Endothelial cell of umbilical vein (primary cell): ENCODE data around the gene PPP1R2B. TPM values are rescaled to one million over a fixed set of nuclear protein-coding genes. Genes with fewer than 3 reads are reported as not detected.

ENCODE experiments used
- BruUV-seq: library from RNA; stranded (reverse); fragments of 400-500 nt; replicated peaks from 2 replicates; lab custom pipeline; 2021; lab: Mats Ljungman, UMichigan
- CTCF ChIA-PET: fragments of 300-600, 350-600 bp; sonication (Branson Sonifier 250); formaldehyde crosslinking; loops from one replicate; lab custom pipeline; 2021; ENCODE audit warnings: antibody characterized with exemption, inconsistent platforms; lab: Charles Lee
- POLR2A ChIA-PET: fragments of 300-600, 350-600 bp; sonication (Branson Sonifier 250); formaldehyde crosslinking; loops from one replicate; lab custom pipeline; 2021; ENCODE audit warnings: antibody characterized with exemption, inconsistent platforms; lab: Charles Lee
- DNase-seq: peaks from one replicate; pipeline ENCODE4 v3.0.0-alpha.2; 2011; ENCODE audit warnings: low read depth, low spot score
- FAIRE-seq: peaks from 2 replicates; lab custom pipeline; 2011; peaks lifted over from hg19 to GRCh38; lab: Jason Lieb, UNC
- H2AFZ ChIP-seq: 2 replicates; pipeline ENCODE4 v1.6.0; 2012; ENCODE audit warnings: low read depth, low read length, control low read depth, inconsistent platforms
- H3K27ac ChIP-seq: 2 replicates; pipeline ENCODE4 v1.5.1; 2011; ENCODE audit warnings: low read depth, mild to moderate bottlenecking, control low read depth, low read length, moderate library complexity; ENCODE audit not compliant: insufficient read depth
- H3K27me3 ChIP-seq, 2 experiments: 2 replicates each; pipeline versions ENCODE4 v1.6.0 to v1.6.1; 2011; ENCODE audit warnings: low read length in 2 of 2, mixed read lengths in 1 of 2; ENCODE audit not compliant: control insufficient read depth in 2 of 2, insufficient read depth in 2 of 2
- H3K36me3 ChIP-seq, 2 experiments: 2 replicates in 1 of 2; 3 replicates in 1 of 2; pipeline ENCODE4 v1.5.1; 2011; ENCODE audit warnings: low read length in 2 of 2, mild to moderate bottlenecking in 1 of 2, moderate library complexity in 1 of 2; ENCODE audit not compliant: control insufficient read depth in 2 of 2, insufficient read depth in 2 of 2; ENCODE audit errors: extremely low read depth in 1 of 2
- H3K4me1 ChIP-seq: 3 replicates; pipeline ENCODE4 v1.5.1; 2011; ENCODE audit warnings: mild to moderate bottlenecking, low read length; ENCODE audit not compliant: control insufficient read depth, insufficient read depth; ENCODE audit errors: extremely low read depth
- H3K4me2 ChIP-seq: 2 replicates; pipeline ENCODE4 v1.6.1; 2011; ENCODE audit warnings: low read length, control low read depth, mixed read lengths; ENCODE audit not compliant: insufficient read depth
- H3K4me3 ChIP-seq, 3 experiments: fragments of 200-600 bp in 1 of 3; sonication (generic), shearing (Covaris generic) in 1 of 3; replicated peaks in 1 of 3; 2 replicates each; pipeline ENCODE4 v1.5.1; 2011 to 2016; ENCODE audit warnings: control low read depth in 3 of 3, low read length in 3 of 3, mild to moderate bottlenecking in 2 of 3, inconsistent platforms in 1 of 3, low read depth in 1 of 3, moderate library complexity in 1 of 3; ENCODE audit not compliant: insufficient read depth in 1 of 3
- H3K79me2 ChIP-seq: 2 replicates; pipeline ENCODE4 v1.6.0; 2012; ENCODE audit warnings: low read length, inconsistent platforms; ENCODE audit not compliant: control insufficient read depth, insufficient read depth
- H3K9ac ChIP-seq: replicated peaks from 2 replicates; pipeline ENCODE3; 2011; ENCODE audit warnings: low read length, control low read depth; ENCODE audit not compliant: insufficient read depth; ENCODE audit errors: extremely low read depth
- H3K9me1 ChIP-seq: replicated peaks from 3 replicates; pipeline ENCODE4 v1.6.0; 2011; ENCODE audit warnings: mild to moderate bottlenecking, low read length; ENCODE audit not compliant: control insufficient read depth, insufficient read depth; ENCODE audit errors: extremely low read depth
- H3K9me3 ChIP-seq: replicated peaks from 2 replicates; pipeline ENCODE4 v1.5.1; 2012; ENCODE audit warnings: low read length, inconsistent platforms; ENCODE audit not compliant: control insufficient read depth, insufficient read depth
- H4K20me1 ChIP-seq: replicated peaks from 2 replicates; pipeline ENCODE3; 2011; ENCODE audit warnings: mild to moderate bottlenecking, low read length; ENCODE audit not compliant: control insufficient read depth, insufficient read depth; ENCODE audit errors: extremely low read depth
- EZH2 ChIP-seq: IDR thresholded peaks from 2 replicates; pipeline ENCODE4 v1.6.1; 2012; ENCODE audit warnings: borderline replicate concordance, low read depth, mild to moderate bottlenecking, moderate library complexity, low read length, inconsistent platforms; ENCODE audit not compliant: severe bottlenecking
- FOS ChIP-seq: IDR thresholded peaks from 2 replicates; pipeline ENCODE4 v1.6.1; 2011; ENCODE audit warnings: mild to moderate bottlenecking, low read length, moderate library complexity, borderline replicate concordance; ENCODE audit not compliant: insufficient read depth
- GATA2 ChIP-seq: IDR thresholded peaks from 2 replicates; pipeline ENCODE4 v1.7.0; 2011; ENCODE audit warnings: low read depth, mild to moderate bottlenecking, moderate library complexity, mixed read lengths, low read length; ENCODE audit not compliant: insufficient read length, insufficient read depth
- JUN ChIP-seq: IDR thresholded peaks from 2 replicates; pipeline ENCODE4 v1.6.1; 2011; ENCODE audit warnings: borderline replicate concordance, low read depth; ENCODE audit not compliant: insufficient read length, insufficient read depth
- MYC ChIP-seq: IDR thresholded peaks from one replicate; pipeline ENCODE4 v1.6.1; 2011; ENCODE audit warnings: mild to moderate bottlenecking, low read depth, low read length
- POLR2A ChIP-seq: IDR thresholded peaks from 2 replicates; pipeline ENCODE4 v1.6.1; 2012; ENCODE audit warnings: low read depth, mild to moderate bottlenecking, control low read depth, low read length
- POLR2AphosphoS5 ChIP-seq: IDR thresholded peaks from 2 replicates; pipeline ENCODE4 v1.6.1; 2012; ENCODE audit warnings: low read depth, mild to moderate bottlenecking, control low read depth, low read length, moderate library complexity; ENCODE audit not compliant: insufficient read depth
- dilution Hi-C: fragments of 300-500 bp; cut with MboI; formaldehyde crosslinking; loops from one replicate; pipeline ENCODE4 v1.15.0; 2019; ENCODE audit warnings: low sequenced_read_pairs; ENCODE audit not compliant: extremely low pct_ligation_motif_present
- intact Hi-C: fragments of 100-400 bp; cut with micrococcal nuclease; formaldehyde crosslinking; loops from one replicate; pipeline ENCODE4 v1.10.0; 2022
- polyA plus RNA-seq, 4 experiments: library from polyadenylated mRNA; depleted of rRNA in 3 of 4; stranded (reverse) in 3 of 4; unstranded in 1 of 4; fragments of >200 nt; gene quantifications; 2 replicates each; pipeline versions ENCODE4 v1.2.1 to v1.2.3, GENCODE V29; 2011 to 2012; ENCODE audit warnings: missing spikeins in 1 of 4
- total RNA-seq: library from RNA; stranded (reverse); gene quantifications from 2 replicates; pipeline ENCODE4 v1.2.3, GENCODE V29; 2021
- TF ChIP-seq, protein P1 (sequence below), 2 donors: IDR thresholded peaks; 1 replicate in 1 of 2; 2 replicates in 1 of 2; pipeline ENCODE4 v1.5.1; 2011; ENCODE audit warnings: low read length in 2 of 2, mild to moderate bottlenecking in 2 of 2, moderate library complexity in 2 of 2, control low read depth in 1 of 2, inconsistent platforms in 1 of 2, low read depth in 1 of 2; ENCODE audit not compliant: insufficient read depth in 1 of 2; ENCODE audit errors: extremely low read depth in 1 of 2
- TF ChIP-seq, protein P2 (sequence below): IDR thresholded peaks from 2 replicates; pipeline ENCODE4 v1.6.1; 2011; ENCODE audit not compliant: insufficient read depth, insufficient read length

The PPP1R2B gene
- total and polyA plus RNA-seq, 2 donors (not counting 3 experiments of a cell fraction or from before 2014, with no cell fraction given) = not detected

DNA sequence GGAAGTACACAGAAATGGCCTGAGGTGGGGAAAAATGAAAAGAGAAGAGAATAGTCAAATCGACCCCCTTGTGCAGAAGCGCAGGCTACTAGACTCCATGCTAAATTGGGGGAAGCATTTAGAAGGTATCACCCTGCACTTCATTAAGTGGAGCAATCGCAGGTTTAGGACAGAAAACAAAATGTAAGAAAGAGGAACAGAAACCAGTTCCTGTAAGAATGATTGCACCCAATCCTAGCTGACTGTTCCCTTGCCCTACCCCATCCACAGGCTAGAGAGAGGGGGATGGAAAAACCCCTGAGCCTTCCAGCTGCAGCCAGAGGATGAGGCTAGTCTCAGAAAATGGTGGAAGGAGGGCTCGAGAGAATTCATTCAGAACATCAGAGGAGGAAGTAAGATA is 23.9 kb upstream of the PPP1R2B start:
- peaks cover 2% of the 10 kb centered on the region for H3K9me3 ChIP-seq
- DNase-seq (no peak), FAIRE-seq (no peak)
- no peak overlapping the region for H3K9ac ChIP-seq
- BruUV-seq = no TSS peak
- no peak overlapping the region for H3K4me3 ChIP-seq
- H3K27ac ChIP-seq = no peak overlapping the region
- H3K36me3 ChIP-seq = no peaks in the 10 kb centered on the region
- dilution Hi-C loops (no loop called here), intact Hi-C loops (no loop called here)
- H3K79me2 ChIP-seq = no peaks in the 10 kb centered on the region
- ChIA-PET CTCF (no interaction called here), POLR2A (no interaction called here)
- H4K20me1 ChIP-seq = no peaks in the 10 kb centered on the region
- no peak overlapping the region for H2AFZ ChIP-seq
- H3K4me1 ChIP-seq = no peaks in the 10 kb centered on the region
- no peaks in the 10 kb centered on the region for H3K27me3 ChIP-seq
- H3K9me1 ChIP-seq = no peaks in the 10 kb centered on the region
- no peak overlapping the region for H3K4me2 ChIP-seq
- TF ChIP-seq POLR2AphosphoS5 (no peak), GATA2 (no peak)
- TF ChIP-seq, protein P1, sequence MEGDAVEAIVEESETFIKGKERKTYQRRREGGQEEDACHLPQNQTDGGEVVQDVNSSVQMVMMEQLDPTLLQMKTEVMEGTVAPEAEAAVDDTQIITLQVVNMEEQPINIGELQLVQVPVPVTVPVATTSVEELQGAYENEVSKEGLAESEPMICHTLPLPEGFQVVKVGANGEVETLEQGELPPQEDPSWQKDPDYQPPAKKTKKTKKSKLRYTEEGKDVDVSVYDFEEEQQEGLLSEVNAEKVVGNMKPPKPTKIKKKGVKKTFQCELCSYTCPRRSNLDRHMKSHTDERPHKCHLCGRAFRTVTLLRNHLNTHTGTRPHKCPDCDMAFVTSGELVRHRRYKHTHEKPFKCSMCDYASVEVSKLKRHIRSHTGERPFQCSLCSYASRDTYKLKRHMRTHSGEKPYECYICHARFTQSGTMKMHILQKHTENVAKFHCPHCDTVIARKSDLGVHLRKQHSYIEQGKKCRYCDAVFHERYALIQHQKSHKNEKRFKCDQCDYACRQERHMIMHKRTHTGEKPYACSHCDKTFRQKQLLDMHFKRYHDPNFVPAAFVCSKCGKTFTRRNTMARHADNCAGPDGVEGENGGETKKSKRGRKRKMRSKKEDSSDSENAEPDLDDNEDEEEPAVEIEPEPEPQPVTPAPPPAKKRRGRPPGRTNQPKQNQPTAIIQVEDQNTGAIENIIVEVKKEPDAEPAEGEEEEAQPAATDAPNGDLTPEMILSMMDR (IDR thresholded peaks at IDR 0.05; ENCODE audit: extremely low read depth in 1 of 2, insufficient read depth in 1 of 2, low read depth in 1 of 2, low read length in 2 of 2) = no peak

DNA sequence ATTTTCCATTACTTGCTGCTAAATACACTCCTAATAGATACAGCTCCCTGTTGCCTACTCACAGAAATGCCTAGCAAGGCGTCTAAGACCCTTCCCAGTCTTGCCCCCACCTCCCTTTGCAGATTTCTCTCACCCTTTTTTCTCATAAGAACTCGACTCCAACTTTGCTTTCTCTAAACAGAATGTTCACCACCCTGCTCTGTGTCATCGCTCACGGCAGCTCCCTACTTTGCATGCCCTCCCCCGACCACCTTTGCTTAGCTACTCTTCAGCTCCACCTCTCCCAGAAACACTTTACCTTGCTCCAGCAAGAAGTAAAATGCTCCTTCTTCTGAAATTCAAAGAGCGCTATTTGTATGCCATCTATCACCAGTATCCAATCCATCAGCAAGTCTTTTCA is 15.2 kb upstream of the PPP1R2B start:
- H3K27ac ChIP-seq = no peak overlapping the region
- CTCF ChIA-PET = no interaction called here
- no peaks in the 10 kb centered on the region for H3K9me1 ChIP-seq
- DNase-seq (no peak), FAIRE-seq (no peak)
- intact Hi-C loops (no loop called here), dilution Hi-C loops (no loop called here)
- no peak overlapping the region for H3K9ac ChIP-seq
- no peaks in the 10 kb centered on the region for H4K20me1 ChIP-seq
- H3K79me2 ChIP-seq = no peaks in the 10 kb centered on the region
- TF ChIP-seq FOS = no peak
- TF ChIP-seq MYC = no peak
- no peak for TF ChIP-seq GATA2
- TF ChIP-seq POLR2AphosphoS5 = no peak
- TF ChIP-seq, protein P1 (IDR thresholded peaks at IDR 0.05; ENCODE audit: extremely low read depth in 1 of 2, insufficient read depth in 1 of 2, low read depth in 1 of 2, low read length in 2 of 2) = no peak
- TF ChIP-seq JUN = no peak
- no peak for TF ChIP-seq EZH2
- no peak for TF ChIP-seq POLR2A
- TF ChIP-seq, protein P2, sequence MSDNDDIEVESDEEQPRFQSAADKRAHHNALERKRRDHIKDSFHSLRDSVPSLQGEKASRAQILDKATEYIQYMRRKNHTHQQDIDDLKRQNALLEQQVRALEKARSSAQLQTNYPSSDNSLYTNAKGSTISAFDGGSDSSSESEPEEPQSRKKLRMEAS = no peak
- H3K4me2 ChIP-seq = no peak overlapping the region
- H3K9me3 ChIP-seq = no peaks in the 10 kb centered on the region
- H3K4me1 ChIP-seq = no peaks in the 10 kb centered on the region
- H3K27me3 ChIP-seq = no peaks in the 10 kb centered on the region
- POLR2A ChIA-PET = no interaction called here
- BruUV-seq = no TSS peak
- no peak overlapping the region for H2AFZ ChIP-seq
- H3K4me3 ChIP-seq = no peak overlapping the region
- no peaks in the 10 kb centered on the region for H3K36me3 ChIP-seq
